CD4-positive, alpha-beta T cell (primary cell): ENCODE measurements around the gene PIGP. TPM values are rescaled to one million over a fixed set of nuclear protein-coding genes. Genes with fewer than 3 reads are reported as not detected.

Experiments
- ATAC-seq: fragments of 200-7000 bp; cut with Tn5 transposase; one replicate; pipeline ENCODE4 v1.10.0; 2022; ENCODE audit warnings: mild to moderate bottlenecking; ENCODE audit not compliant: poor library complexity
- CTCF ChIA-PET: fragments of 350-600 bp; sonication (Branson Sonifier 250); formaldehyde crosslinking; loops from one replicate; lab custom pipeline; 2021; ENCODE audit warnings: antibody characterized with exemption, inconsistent platforms; lab: Charles Lee
- POLR2A ChIA-PET: fragments of 350-600 bp; sonication (Branson Sonifier 250); formaldehyde crosslinking; loops from one replicate; lab custom pipeline; 2021; ENCODE audit warnings: antibody characterized with exemption, inconsistent platforms; lab: Charles Lee
- DNase-seq, 14 experiments: peaks; one replicate each; pipeline ENCODE4 v3.0.0-alpha.2; 2013 to 2020; ENCODE audit warnings: mixed read lengths in 2 of 14
- H3K27ac ChIP-seq, 2 donors: one replicate each; pipeline versions ENCODE4 v1.5.1 to v1.7.0; 2013; ENCODE audit warnings: low read length in 2 of 2, low read depth in 1 of 2, mild to moderate bottlenecking in 1 of 2
- H3K27me3 ChIP-seq, 2 experiments: 1 replicate in 1 of 2; 2 replicates in 1 of 2; pipeline versions ENCODE4 v1.6.1 to v1.7.0; 2013; ENCODE audit warnings: low read length in 2 of 2, control low read depth in 1 of 2, mild to moderate bottlenecking in 1 of 2, moderate library complexity in 1 of 2; ENCODE audit not compliant: insufficient read depth in 2 of 2, control insufficient read depth in 1 of 2
- H3K36me3 ChIP-seq: one replicate; pipeline ENCODE4 v1.6.1; 2013; ENCODE audit warnings: low read length, control low read depth; ENCODE audit not compliant: insufficient read depth
- H3K4me1 ChIP-seq: one replicate; pipeline ENCODE4 v1.6.1; 2013; ENCODE audit warnings: low read length, control low read depth; ENCODE audit not compliant: insufficient read depth
- H3K4me3 ChIP-seq: one replicate; pipeline ENCODE4 v1.5.1; 2013; ENCODE audit warnings: mild to moderate bottlenecking, low read length, moderate library complexity
- H3K9me3 ChIP-seq, 2 experiments: 1 replicate in 1 of 2; 2 replicates in 1 of 2; pipeline versions ENCODE4 v1.6.1 to v1.7.0; 2013; ENCODE audit warnings: low read length in 2 of 2, mild to moderate bottlenecking in 2 of 2, control low read depth in 1 of 2, moderate library complexity in 1 of 2; ENCODE audit not compliant: control insufficient read depth in 1 of 2, insufficient read depth in 1 of 2
- H3K27ac Mint-ChIP-seq: one replicate; pipeline ENCODE4 v1.8.0; 2020; ENCODE audit warnings: mixed read lengths
- H3K27me3 Mint-ChIP-seq: one replicate; pipeline ENCODE4 v1.8.0; 2021; ENCODE audit warnings: mixed read lengths
- H3K36me3 Mint-ChIP-seq: one replicate; pipeline ENCODE4 v1.8.0; 2021; ENCODE audit warnings: low read depth, mixed read lengths
- H3K4me1 Mint-ChIP-seq: one replicate; pipeline ENCODE4 v1.8.0; 2021; ENCODE audit warnings: low read depth, mixed read lengths
- H3K4me3 Mint-ChIP-seq: one replicate; pipeline ENCODE4 v1.8.0; 2020; ENCODE audit warnings: mild to moderate bottlenecking, mixed read lengths
- H3K9me3 Mint-ChIP-seq: one replicate; pipeline ENCODE4 v1.8.0; 2020; ENCODE audit warnings: mixed read lengths
- CTCF ChIP-seq: fragments of 200-600 bp; IDR thresholded peaks from one replicate; pipeline ENCODE4 v1.8.0; 2022; ENCODE audit warnings: antibody characterized with exemption, mild to moderate bottlenecking
- intact Hi-C, 2 experiments: fragments of 100-400 bp; cut with DNase I in 1 of 2; cut with micrococcal nuclease in 1 of 2; formaldehyde crosslinking; loops; one replicate each; pipeline versions ENCODE4 v1.15.1 to v1.9.0; 2023 to 2025; cut with DNase I, micrococcal nuclease
- polyA plus RNA-seq, 2 donors: library from polyadenylated mRNA; unstranded; fragments of 120-200 nt; gene quantifications; one replicate each; pipeline ENCODE4 v1.2.1, GENCODE V29; 2013
- total RNA-seq, 174 experiments: library from RNA in 2 of 174; stranded (reverse) in 2 of 174; gene quantifications; one replicate each; pipeline ENCODE4 v1.2.3 and lab custom pipeline; 2021 to 2026

Gene PIGP
- 10 to 100 TPM; 11.1 to 14.8 TPM for total RNA-seq
- 19.6 TPM for polyA plus RNA-seq (2013, experiment 1 of 2)
- polyA plus RNA-seq (2013, experiment 2 of 2), result 15.6 TPM
- total RNA-seq (lab: John Stamatoyannopoulos, UW), result 4.2 to 22.1 (median 11.4) reads per million in 172 experiments

- peak; percentile 64 for ATAC-seq
- CTCF ChIA-PET, result no interaction called here
- POLR2A ChIA-PET, result interaction anchor here (1.4 kb wide), 1 partner anchor 491 kb away, joined by 4 read pairs; no protein-coding TSS in a partner anchor
Measured at GRCh38 chr21:37072988-37073416, at the start of gene PIGP, which contains the start of gene TTC3. Gene PIGP (minus strand): TSS chr21:37073071. CDS start chr21:37072515, 556 bp downstream. Gene TTC3 (plus strand): TSS chr21:37073254. CDS start chr21:37087258, 14,004 bp downstream.

GRCh38 chr21:37119421-37120218 lies 46.7 kb upstream of the PIGP start:
- DNase-seq (no peak), ATAC-seq (no peak)
- Mint-ChIP-seq H3K27me3 (no peaks in the 10 kb centered on the region), H3K27ac (peak overlapping the region; percentile 37), H3K4me3 (no peak overlapping the region), H3K36me3 (peaks cover 69% of the 10 kb centered on the region), H3K9me3 (no peaks in the 10 kb centered on the region), H3K4me1 (peaks cover 19% of the 10 kb centered on the region)
- POLR2A ChIA-PET, result no interaction called here
- intact Hi-C loops, result no loop called here
- Histone ChIP-seq H3K27ac (no peak overlapping the region), H3K4me3 (no peak overlapping the region), H3K27me3 (no peaks in the 10 kb centered on the region), H3K36me3 (peaks cover 18% of the 10 kb centered on the region), H3K4me1 (no peaks in the 10 kb centered on the region), H3K9me3 (no peaks in the 10 kb centered on the region)
- TF ChIP-seq CTCF, result no peak
- CTCF ChIA-PET, result no interaction called here

More at GRCh38 chr21:37072988-37073416, at the start of gene PIGP, which contains the start of gene TTC3:
- peaks cover 47% of the 10 kb centered on the region for H3K36me3 Mint-ChIP-seq
- peaks cover 22% of the 10 kb centered on the region for H3K4me1 ChIP-seq
- H3K9me3 Mint-ChIP-seq, result no peaks in the 10 kb centered on the region
- H3K27ac Mint-ChIP-seq, result peak within 1 kb of the TSS; percentile 94
- peak within 1 kb of the TSS; percentile 88 for H3K4me3 ChIP-seq
- peak; percentile 92 to 99 (median 95) for DNase-seq
- peaks cover 60% of the 10 kb centered on the region for H3K4me1 Mint-ChIP-seq
- peak within 1 kb of the TSS; percentile 93 for H3K27ac ChIP-seq
- H3K4me3 Mint-ChIP-seq, result peak within 1 kb of the TSS; percentile 98
- H3K27me3 ChIP-seq, result no peaks in the 10 kb centered on the region
- peaks cover 6% of the 10 kb centered on the region for H3K36me3 ChIP-seq
- H3K9me3 ChIP-seq, result no peaks in the 10 kb centered on the region
- no peak for TF ChIP-seq CTCF
- no peaks in the 10 kb centered on the region for H3K27me3 Mint-ChIP-seq
- intact Hi-C loops, result loop anchor here (2.0 to 5.0 kb wide), 6 partner anchors 81 to 489 kb away; partner anchors contain the start of gene HLCS (in 2 of the 2)

- peaks cover 19% of the 10 kb centered on the region for H3K4me1 Mint-ChIP-seq
- H3K27me3 ChIP-seq, result no peaks in the 10 kb centered on the region
- no peaks in the 10 kb centered on the region for H3K27me3 Mint-ChIP-seq
- peaks cover 12% of the 10 kb centered on the region for H3K36me3 ChIP-seq
- no peak overlapping the region for H3K27ac ChIP-seq
- H3K9me3 ChIP-seq, result no peaks in the 10 kb centered on the region
- H3K4me3 Mint-ChIP-seq, result no peak overlapping the region
- ChIA-PET CTCF (no interaction called here), POLR2A (no interaction called here)
- peaks cover 67% of the 10 kb centered on the region for H3K36me3 Mint-ChIP-seq
- H3K9me3 Mint-ChIP-seq, result no peaks in the 10 kb centered on the region
- no peak for TF ChIP-seq CTCF
- no peak for DNase-seq
- H3K4me3 ChIP-seq, result no peak overlapping the region
- no peaks in the 10 kb centered on the region for H3K4me1 ChIP-seq
- ATAC-seq, result no peak
- peak overlapping the region; percentile 37 for H3K27ac Mint-ChIP-seq
- intact Hi-C loops, result no loop called here
Measured at GRCh38 chr21:37118187-37118826, 45.4 kb upstream of the PIGP start.
